ENCODE measurements around the gene ROBO2.
A peak's percentile ranks its signal among the peaks of the same experiment; 100 is the strongest.

ROBO2 gene

GRCh38 chr3:77601823-77602415, 562.0 kb downstream of the ROBO2 start:
- no peak for DNase-seq

DNA sequence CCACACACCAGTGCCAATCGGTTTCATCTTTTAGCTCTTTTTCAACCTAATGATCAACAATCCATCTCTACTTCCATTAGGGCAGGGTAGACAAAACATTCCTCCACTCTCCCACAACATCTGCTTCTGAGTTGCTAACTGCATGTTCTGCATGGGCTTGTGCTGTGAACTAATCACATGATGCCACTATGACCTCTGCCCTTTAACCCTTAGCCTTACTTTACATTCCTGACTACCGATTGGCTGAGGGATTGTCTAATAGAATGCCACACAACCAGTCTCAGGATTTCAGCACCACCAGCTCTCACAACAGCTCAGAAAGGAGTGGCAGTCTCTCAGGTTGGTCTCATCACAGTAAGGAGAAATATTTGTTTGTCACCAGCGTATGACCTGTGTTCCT, 562.8 kb downstream of the ROBO2 start:
- DNase-seq: no peak

DNA sequence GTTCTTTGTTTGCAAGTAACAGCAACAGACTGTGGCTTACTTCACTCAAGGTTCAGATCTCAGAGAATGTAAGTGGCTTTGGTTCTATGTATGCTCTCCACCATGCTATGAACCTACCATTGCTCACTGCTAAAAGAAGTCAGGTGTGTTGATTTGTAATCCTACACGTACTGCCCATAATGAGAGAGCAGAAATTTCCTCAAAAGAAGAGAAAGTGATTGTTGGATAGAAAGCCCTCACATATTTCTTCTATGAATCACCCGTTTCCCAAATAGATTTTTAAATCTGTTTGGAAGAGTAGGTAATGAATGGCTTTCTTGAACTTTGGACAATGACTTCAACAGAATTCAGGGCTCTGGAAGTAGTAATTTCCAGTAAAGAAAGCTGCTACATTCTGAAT, 565.4 kb downstream of the ROBO2 start:
- DNase-seq: no peak

GRCh38 chr3:77605865-77606264, 566.0 kb downstream of the ROBO2 start:
- no peak for DNase-seq

DNA sequence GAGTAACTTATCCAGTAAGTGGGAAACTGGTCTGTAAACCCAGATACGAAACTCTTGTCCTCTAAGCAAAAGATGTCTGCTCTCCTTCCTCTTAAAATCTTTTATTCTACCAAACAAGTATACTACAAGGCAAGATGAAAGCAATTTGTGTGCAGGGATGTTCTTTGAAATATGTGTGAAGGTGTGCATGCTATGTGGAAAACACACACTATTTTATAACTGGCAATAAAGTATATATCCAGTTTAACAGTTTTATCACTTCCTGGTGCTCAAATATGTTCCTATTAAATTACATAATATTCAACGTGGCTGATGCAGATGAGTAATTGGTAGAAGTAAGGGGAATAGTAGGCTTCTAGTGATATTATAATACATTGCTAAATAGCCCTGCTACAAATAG, 566.5 kb downstream of the ROBO2 start:
- DNase-seq: no peak

GRCh38 chr3:77618686-77619085, 578.8 kb downstream of the ROBO2 start:
- no peak for DNase-seq

DNA sequence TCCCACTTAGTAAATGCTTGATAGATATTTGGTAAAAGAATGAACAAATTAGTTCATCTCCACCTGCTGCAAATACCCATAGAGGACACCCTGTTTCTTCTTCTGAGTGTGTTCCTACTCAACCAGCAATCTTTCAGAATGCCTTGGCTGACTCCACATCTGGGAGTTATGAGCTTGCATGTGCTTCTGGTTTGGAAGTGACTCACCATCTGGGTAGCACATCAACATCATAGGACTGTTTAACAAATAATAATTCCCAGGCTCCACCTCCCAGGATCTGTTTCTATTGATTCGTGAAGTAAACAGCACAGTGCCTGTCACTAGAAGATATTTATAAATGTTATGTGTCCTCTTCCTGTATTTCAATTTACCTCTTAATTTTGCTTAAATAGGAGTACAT, 580.1 kb downstream of the ROBO2 start:
- DNase-seq: no peak

GRCh38 chr3:77623500-77623899, 583.6 kb downstream of the ROBO2 start:
- DNase-seq: no peak

GRCh38 chr3:77626157-77626556, 586.3 kb downstream of the ROBO2 start:
- no peak for DNase-seq

DNA sequence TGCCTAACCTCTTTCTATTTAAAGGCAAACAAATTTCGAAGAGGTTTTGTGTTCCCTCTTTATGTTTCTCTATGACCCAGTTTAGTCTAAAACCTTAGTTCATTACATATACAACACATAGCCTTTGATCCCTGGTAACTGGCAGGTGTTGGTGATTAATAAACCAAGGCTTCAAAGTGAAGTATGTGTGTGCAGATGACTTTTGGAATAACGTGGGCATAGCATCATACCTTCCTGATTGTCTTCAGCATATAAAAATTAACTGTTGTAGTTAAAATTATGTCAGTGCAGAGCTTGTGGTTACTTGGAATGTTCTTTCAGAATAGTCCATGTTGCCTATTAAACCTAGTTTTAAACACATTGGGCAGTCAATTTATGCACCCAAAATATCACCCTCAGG, 608.3 kb downstream of the ROBO2 start:
- DNase-seq: no peak

GRCh38 chr3:77648664-77649063, 608.8 kb downstream of the ROBO2 start:
- no peak for DNase-seq

- DNase-seq: no peak
Measured at GRCh38 chr3:77652624-77653023, 612.7 kb downstream of the ROBO2 start.

DNA sequence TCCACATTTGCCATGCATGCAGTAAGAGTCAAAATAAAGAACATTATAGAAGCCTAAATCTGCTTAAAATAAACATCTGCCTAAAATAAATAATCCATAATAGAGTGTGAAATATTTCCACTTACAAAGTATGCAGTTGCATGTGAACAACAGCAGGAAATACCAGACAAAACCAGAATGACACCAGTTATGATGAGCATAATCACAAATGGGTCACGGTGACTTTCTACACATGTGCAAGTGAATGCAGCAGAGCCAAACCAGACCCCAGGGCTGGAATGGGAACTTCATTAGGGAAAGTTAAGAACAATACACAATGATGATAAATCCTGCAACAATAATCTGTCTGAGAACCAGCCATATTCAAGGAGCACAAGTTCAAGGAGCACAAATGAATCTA, 615.5 kb downstream of the ROBO2 start:
- no peak for DNase-seq

- no peak for DNase-seq
Measured at GRCh38 chr3:77660718-77661117, 620.8 kb downstream of the ROBO2 start.

DNA sequence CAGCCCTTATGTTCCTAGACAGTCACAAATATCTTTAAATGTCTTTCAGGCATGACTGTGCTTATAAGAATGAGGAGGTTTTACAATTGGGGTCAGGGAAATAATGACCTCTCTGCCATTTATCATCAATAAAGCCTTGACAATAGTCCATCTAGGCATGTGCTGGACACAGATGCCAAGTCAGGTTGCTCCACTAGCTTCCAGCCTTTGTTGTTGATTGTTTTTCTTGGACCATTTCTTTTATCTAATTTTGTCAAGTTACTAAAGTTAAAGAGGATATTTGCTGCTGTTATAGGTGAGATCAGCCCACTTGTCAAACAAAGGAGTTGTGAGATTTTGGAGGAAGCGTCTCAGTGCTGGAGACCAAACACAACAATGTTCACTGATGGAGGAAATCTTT, 628.0 kb downstream of the ROBO2 start:
- DNase-seq: no peak

- DNase-seq: no peak
Measured at GRCh38 chr3:77668376-77668775, 628.5 kb downstream of the ROBO2 start.

DNA sequence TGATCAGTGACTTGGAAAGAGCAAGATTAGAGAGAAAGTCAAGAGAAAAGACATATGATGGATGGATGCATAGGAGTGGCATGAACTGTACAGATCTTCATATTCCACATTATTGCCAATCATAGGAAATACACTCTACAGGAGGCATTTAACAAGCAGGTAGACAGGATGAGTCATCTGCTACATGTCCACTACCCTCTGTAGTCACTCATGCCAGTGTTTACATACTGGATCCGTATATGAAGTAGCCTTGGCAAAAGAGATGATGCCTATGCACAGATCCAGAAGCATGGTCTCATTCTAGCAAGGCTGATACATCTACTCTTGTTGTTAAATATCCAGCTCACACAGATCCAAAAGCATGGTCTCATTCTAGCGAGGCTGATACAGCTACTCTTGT, 632.1 kb downstream of the ROBO2 start:
- no peak for DNase-seq

DNA sequence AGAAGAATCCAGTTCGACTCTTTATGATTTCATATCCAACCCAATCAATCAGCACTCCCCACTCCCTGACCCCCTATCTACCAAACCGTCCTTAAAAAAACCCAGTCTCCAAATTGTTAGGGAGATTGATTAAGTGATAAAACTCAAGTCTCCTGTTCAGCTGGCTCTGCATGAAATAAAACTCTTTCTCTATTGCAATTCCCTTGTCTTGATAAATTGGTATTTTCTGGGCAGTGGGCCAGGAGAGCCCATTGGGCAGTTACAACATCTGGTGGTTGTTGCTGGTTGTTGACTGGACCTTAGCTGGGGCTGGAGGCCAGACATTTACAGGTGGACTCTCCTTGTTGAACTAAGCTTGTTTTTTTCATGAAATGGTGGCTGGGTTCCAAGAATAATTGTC, 642.3 kb downstream of the ROBO2 start:
- DNase-seq: no peak

DNA sequence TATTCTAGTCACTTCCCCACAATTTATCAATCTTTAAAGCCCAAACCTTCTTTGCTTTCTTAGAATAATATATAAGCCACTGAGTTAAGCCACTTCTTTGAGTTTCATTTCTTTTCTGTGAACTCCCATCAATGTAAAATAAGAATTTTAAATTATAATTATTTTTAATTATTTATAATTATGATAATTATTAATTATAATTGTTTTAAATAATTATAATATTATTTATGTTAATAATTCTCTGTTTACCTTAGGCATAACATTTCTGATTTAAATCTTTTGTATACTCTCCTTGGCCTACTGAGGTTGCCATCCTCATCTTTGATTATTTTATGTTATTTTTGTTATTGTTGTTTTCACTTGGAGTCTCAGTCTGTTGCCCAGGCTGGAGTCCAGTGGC, 644.2 kb downstream of the ROBO2 start:
- DNase-seq: no peak

GRCh38 chr3:77685713-77686112, 645.8 kb downstream of the ROBO2 start:
- DNase-seq: no peak

- peak; percentile 26 for DNase-seq
Measured at GRCh38 chr3:77686560-77686959, 646.7 kb downstream of the ROBO2 start.

DNA sequence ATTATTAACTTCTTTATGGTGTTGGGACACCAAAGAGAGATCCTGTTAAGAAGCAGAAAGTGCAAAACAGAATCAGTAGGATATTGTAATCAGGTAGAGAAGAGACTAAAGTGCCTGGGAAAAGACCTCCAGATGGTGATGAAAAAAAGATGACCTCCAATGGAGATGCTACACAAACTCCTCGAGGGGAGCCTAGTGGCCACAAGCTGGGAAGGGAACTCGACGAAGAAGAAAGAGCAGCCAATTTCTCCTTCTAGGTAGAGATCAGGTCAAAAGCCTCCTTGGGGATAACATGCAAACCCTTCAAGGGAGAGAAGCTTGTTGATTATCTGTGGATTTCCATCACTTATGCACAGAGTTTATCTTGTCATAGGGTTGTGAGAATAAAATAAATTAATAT, 647.6 kb downstream of the ROBO2 start:
- no peak for DNase-seq

- no peak for DNase-seq
Measured at GRCh38 chr3:77690284-77690845, 650.5 kb downstream of the ROBO2 start.

DNA sequence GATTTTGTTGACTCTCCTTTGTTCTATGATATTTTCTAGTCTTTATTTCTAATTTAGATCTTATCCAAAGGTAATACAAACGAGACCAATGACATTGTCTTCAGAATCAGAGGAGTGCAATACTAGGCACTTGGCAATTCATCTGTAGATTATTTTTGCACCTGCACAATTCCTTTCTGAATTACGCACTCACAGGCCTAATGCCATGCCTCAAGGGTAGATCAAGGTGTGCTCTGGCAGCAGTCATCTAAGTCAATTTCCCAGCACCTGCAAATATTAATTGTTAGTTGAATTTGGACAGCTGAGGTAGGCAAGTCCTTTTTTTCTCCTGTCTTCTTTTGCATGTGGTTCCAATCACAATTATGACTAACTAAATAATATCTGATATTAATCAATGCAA, 653.2 kb downstream of the ROBO2 start:
- no peak for DNase-seq

GRCh38 chr3:77699125-77699691, 659.3 kb downstream of the ROBO2 start:
- DNase-seq: no peak

Data from NCI-H2107 (cell line).